Islet of Langerhans (tissue), 1 donor: ENCODE data around the gene EFNB3.

Experiments used
- FAIRE-seq: peaks from one replicate; lab custom pipeline; 2011; peaks lifted over from hg19 to GRCh38; lab: Jason Lieb, UNC

Gene EFNB3

DNA sequence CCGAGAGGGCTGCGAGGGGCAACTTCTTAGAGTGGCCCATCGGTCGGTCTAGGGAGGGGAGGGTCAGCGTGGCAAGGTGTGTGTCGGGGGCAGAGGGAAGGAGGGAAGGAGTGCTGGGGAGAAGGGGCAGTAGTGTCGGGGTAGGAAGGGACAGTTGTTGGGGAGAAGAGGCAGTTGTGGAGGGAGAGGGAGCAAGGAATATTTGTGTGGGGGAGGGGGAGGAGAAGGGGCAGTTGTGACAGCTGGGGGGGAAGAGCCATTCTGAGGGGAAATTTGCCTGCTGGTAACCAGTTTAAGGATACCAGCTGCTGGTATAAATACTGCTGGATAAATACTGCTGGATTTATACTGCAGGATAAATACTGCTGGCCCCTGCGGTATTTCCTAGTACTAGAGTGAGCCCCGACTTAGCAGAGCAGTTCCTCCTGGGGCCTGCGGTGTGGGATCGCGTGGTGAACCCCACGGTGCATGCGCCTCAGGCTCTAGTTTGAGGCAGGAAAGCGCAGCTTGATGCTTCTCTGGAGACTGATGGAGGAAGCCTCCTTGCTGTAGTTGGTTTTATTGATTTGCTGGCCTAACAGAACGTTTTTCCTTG, 12.9 kb downstream of the EFNB3 start:
- no peak for FAIRE-seq

DNA sequence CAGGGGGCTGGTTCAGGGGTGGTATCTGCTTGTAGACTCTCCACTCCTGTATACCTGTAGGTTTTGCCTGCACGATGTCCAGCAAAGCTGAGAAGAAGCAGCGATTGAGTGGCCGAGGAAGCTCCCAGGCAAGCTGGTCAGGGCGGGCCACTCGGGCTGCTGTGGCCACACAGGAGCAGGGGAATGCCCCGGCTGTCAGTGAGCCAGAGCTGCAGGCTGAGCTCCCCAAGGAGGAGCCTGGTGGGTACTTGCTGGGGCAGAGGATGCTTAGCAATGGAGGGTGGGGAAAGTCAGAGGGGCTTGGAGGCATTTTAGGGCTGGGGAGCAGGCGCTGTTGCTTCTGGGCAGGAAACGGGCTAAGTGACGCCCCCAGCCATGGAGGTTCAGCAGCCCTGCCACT, 14.7 kb downstream of the EFNB3 start:
- no peak for FAIRE-seq

DNA sequence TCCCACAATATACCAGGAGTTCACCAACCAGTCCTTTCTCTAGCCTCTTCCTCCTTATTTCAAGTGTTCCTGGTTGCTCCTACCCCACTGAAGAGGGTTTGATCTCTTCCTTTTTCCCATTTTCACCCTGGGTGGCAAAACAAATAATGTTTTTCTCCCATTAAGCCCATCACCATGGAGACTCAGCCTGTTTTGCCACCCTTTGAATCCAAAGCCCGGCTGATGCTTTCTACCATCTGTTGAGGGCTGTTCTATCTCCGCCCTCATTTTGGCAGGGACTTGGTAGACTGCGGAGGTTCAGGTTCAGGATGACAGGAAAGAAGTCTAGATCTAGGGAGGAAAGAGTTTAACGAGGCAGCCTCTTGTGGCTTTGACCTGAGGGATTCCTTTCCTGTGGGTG, 15.1 kb downstream of the EFNB3 start:
- FAIRE-seq: no peak

DNA sequence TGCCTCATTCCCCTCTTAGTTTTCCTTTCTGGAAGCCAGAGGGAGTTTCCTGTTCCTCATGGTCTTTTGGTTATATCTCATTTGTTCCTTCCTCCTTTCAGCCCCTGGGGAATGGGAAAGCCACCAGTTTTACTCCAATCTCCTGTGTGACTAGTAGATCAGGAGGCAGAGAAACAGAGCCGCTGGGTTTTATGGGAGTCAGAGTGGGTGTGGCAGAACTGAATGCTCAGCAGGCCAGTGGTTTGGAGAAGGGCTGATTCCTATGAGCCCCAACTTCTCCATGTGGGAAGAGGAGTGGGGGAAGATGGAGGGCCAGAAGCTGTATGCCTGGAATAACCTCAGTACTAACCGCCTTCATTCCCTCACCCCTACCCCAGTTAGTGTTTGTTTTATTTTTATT, 16.6 kb downstream of the EFNB3 start:
- FAIRE-seq: no peak

DNA sequence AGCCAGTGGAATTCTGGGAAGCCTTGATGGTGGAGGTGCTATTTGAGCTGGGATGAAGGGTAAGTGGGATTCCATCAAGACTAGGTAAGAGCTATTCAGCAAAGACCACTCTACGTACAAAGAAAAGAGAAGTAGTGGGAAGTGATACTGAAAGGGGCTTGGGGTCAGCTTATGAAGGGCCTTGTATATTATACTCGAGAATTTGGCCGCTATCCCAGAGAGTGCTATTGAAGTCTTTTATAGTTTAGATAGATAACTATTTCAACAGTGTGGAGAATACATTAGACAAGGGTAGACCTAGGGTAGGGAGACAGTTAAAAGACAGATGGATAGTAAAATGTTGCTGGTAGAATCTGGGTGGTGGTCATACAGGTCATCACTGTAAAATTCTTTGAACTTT, 22.9 kb downstream of the EFNB3 start:
- FAIRE-seq: no peak

DNA sequence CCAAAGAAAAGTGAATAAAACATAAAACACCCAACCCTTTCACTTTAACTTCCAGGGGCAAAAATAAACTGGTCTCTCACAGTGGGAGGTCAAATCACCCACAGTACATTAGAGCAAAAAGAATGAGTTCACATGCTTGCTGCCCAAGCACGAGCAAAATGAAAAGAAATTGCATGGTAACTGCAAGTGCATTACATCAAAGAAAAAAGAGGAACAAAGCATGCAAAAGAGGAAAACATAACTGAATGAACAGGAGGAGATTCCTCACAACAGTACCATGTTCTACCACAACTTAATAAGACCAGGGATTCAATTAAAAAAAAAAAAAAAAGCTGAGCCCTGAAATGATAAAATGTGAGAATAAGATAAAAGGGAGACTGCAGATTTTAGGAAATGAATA, 24.8 kb downstream of the EFNB3 start:
- no peak for FAIRE-seq

DNA sequence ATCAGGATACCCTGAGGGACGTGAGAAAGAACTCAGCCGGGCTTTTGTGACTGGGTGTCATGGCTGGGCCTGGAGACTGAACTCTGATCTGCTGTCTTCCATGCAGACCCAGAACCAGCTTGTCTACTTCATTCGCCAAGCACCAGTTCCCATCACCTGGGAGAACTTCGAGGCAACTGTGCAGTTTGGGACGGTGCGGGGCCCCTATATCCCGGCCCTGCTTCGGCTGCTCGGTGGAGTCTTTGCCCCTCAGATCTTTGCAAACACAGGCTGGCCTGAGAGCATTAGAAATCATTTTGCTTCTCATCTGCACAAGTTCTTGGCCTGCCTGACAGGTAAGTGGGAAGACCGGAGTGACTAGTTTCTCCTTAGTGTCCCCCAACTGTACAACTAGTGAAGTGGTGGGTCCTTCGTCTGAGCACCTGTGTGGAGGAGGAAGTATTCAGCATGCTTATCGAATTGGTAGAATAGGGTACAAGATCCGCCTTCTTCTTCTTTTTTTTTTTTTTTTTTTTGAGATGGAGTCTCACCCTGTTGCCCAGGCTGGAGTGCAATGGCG, 28.1 kb downstream of the EFNB3 start:
- FAIRE-seq: no peak

DNA sequence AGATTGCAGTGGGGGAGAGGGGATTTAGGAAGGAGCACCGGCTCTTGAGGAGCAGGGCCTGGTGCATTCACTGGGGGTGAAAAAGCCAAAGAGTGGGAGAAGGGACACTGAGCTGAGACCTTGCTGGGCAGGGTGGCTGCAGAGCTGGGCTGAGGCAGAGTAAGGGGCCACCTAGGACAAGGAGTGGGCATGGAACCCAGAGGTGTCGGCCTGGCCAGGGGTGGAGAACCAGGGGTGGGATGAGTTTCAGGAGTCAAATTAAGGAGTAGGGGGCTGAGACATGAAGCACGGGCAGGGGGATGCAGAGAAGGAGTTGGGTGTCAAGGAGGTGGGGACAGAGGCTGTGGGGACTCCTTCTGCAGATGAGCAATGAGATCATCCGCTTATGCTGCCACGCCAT, 32.6 kb downstream of the EFNB3 start:
- no peak for FAIRE-seq

DNA sequence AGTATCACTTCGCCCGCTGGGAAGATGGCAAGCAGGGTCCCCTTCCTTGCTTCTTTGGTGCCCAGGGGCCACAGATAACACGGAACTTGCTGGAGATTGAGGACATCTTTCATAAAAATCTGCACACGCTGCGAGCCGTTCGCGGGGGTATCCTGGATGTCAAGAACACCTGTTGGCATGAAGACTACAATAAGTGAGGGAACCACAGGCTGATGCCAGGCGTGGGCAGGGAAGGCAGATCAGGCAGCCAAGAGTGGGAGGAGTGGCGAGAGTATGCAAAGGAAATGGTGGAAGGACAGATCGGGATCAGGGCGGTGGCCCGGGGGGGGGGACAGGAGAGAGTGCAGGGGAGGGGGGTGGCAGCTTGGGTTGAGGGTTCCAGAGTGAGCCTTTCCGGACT, 34.7 kb downstream of the EFNB3 start:
- FAIRE-seq: no peak

DNA sequence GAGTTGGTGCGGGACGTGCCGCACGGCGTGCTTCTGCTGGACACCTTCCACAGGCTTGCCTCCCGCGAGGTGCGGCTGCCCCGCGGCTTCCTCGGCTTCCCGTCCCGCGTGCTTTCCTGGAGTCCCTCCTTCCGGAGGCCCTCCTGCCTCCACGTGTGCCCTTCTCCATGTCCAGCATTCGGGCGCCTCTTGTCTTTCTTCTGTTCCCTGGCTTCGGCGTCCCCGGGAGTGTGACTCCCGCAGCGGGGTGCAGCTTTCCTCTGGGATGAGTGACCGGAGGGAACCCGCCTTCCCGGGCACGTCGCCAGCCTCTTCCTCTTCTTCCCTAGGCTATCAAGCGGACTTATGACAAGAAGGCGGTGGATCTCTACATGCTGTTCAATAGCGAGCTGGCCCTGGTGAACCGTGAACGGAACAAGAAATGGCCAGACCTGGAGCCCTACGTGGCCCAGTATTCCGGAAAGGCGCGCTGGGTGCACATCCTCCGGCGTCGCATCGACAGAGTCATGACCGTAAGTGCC, 35.5 kb downstream of the EFNB3 start:
- FAIRE-seq: no peak

DNA sequence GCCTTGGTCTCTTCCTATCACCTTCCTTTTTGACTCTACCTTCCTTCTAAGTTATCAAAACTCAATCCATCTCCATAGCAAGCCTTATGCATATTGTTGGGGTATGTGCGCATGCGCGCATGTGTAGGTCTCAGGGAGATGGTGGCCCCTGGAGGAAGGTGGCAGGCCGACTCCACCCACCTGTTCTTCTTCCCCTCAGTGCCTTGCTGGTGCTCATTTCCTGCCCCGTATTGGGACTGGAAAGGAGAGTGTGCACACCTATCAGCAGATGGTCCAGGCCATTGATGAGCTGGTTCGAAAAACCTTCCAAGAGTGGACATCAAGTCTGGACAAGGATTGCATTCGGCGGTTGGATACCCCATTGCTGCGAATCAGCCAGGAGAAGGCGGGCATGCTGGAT, 37.7 kb downstream of the EFNB3 start:
- FAIRE-seq: no peak

DNA sequence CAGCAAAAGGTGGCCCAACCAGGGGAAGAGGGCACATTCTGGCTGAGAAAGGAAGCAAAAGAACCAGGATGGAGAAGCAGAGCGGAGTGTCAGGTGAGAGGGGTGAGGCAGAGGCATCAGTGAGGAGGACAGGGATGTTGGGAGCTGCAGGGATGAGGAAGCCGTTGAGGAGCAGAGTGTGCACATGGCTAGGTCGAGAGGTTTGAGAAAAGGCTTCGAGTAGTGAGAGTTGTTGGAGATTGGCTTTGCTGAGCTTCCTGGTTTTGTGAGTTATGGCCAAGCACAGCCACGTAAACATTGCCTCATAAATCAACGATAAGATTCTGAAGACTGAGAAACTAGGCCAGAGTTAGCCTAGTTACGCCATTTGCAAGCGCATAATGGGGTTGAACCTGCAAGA, 39.4 kb downstream of the EFNB3 start:
- no peak for FAIRE-seq

DNA sequence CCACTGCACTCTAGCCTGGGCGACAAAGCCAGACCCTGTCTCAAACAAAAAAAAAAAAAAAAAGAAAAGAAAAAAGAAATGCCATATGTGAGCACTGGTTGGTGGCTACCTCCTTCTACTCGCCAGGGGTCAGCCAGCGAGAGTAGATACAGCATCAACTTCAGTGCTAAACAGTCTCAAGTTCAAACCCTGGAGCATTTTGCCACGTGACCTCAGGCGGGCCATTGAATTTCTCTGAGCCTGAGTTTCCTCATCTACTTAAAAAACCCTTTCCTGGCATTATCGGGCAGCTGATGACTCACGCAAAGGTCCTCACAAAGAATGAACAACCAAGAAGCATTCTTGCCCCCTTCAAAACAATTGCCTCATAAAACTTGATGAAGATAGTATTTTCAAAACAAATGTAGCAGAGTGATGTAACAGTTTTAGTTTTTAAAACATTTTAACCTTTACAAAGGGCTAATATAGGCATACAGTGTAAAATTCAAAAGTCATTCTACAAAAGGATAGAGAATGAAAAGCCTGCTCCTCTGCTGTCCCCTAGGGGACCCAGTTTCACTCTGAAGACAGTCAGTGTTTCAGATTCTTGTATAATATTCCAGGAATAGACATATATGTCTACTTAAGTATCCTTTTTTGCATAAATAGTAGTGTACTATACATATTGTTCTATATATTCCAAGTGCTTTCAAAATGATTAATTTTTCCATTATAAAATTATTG, 40.9 kb downstream of the EFNB3 start:
- FAIRE-seq: no peak

DNA sequence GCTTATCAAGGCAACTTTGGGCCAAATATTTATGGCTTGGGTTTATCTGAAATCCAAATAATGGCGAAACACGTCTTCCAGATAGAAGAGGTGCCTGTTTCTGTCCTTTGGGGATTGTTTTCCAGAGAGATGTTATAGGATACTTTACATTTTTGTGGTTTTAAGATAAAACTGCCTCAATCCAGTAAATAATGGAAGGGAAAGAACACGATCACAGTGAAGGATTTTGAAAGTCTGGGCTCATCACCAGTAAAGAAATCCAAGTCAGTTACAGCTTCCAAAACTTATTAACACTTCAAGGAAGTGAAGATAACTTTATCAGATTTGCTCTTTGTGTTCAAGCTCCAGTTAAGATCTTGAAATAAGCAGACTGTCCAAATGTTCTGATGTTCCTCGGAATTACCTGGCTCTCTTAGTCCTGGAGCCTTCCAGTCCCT, 42.7 kb downstream of the EFNB3 start:
- FAIRE-seq: no peak

DNA sequence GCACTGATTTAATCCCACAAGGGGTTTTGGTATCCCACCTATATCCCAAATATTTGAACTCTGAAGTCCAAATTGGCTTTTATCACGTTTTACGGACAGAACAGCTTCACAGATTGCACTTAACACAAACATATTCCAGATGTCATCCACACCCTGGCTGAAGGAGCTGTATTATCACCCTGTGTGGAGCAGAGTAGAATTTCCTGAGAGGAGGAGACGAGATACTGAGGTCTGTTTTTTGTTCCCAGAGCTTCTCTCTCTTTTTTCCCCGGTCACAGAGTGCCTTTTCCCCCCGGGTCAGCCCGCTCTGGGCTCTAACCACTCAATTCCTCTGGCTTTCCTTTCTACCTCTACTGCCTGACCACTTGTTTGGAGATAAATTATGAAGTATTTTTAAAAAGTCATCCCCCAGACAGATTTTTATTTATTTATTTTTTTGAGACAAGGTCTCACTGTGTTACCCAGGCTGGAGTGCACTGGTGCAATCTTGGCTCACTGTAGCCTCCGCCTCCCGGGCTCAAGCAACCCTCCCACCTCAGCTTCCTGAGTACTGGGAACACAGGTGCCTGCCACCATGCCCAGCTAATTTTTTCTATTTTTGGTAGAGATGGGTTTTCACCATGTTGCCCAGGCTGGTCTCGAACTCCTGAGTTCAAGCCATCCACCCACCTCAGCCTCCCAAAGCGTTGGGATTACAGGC, 43.2 kb downstream of the EFNB3 start:
- FAIRE-seq: no peak

DNA sequence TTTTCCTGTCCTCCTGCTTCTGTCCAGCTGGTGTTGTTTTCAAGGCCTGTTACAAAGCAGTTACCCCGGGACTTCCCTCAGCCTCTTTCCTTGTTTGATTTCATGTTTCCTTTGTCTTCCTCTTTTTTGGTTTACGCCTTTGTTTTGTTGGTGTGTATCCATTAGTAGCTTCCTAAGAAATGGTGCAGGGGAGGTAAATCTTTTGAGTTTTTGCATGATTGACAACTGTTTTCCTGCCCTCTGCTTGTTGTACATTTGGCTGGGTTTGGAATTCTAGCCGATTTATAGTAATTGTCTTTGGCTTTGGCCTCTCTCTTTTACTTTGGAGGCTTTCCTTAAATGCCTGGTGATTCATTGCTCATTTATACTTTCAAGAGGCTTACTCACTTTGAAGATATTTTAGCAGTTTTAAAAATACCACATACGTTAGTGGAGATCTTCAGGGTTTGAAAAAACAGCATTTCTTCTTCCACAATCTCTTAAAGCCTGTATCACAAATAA, 45.4 kb downstream of the EFNB3 start:
- FAIRE-seq: no peak

DNA sequence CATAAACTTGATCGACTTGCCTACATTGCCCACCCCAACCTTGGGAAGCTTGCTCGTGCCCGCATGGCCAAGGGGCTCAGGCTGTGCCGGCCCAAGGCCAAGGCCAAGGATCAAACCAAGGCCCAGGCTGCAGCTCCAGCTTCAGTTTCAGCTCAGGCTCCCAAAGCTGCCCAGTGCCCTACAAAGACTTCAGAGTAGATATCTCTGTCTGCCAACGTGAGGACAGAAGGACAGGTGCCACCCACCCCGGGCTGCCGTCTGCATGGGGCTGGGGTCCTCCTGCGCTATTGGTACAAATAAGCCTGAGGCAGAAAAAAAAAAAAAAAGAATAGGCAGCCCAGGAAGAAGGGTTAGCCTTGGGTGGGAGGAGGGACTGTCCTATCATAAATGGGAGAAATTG, 49.7 kb downstream of the EFNB3 start:
- no peak for FAIRE-seq

DNA sequence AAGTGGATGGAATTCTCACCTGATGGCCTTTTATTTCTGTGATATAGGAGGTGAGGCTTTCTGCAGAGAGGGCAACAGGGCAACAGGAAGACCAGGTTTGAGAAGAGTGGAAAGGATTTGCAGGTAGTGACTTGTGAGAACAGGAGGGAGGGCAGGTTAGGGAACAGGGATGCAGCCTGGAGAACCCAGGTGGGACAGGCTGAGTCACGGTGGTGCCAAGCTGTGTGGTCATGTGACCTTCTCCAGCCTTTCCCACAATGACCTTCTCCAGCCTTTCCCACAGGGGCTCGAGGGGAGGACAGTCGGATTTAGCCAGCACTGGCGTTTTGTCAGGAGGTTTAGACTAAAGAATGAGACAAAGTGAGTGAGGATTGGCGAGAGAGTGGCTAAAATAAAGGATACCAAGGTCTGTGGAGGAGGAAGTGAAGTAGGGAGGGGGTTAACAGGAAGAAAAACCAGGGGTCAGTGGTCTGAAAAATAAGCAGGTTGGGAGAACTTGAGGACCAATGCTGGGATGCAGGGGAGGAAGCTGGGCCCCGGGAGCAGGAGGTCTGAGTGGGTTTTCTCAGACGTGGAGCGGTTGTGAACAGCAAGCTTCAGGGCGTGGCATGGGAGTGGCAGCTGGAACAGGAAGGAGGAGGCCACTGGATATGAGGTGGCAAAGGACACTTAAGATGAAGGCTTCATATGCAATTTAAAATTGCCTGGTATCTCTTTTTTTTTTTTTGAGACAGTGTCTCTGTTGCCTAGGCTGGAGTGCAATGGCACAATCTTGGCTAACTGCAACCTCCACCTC, 50.3 kb downstream of the EFNB3 start:
- FAIRE-seq: no peak

DNA sequence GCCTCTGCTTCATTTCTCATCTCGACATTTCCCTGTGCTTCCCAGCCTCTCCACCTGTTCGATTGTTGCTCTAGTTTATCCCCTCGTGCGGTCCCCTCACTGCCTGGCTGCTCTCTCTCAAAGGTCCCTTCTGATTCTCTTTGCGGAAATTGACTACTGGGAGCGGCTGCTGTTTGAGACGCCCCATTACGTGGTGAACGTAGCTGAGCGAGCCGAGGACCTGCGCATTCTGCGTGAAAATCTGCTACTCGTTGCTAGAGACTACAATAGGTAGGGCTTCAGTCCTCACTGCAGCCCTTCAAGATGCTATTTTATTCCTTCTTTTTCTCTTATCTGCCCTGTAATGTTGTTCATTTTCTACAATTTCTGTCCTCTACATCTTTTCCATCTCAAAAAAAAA, 52.0 kb downstream of the EFNB3 start:
- no peak for FAIRE-seq
